ENCODE results near the gene MAP3K19. TPM values are rescaled to one million over a fixed set of nuclear protein-coding genes. Genes with fewer than 3 reads are reported as not detected.

The MAP3K19 gene
- total RNA-seq, 1 donor: not detected

DNA sequence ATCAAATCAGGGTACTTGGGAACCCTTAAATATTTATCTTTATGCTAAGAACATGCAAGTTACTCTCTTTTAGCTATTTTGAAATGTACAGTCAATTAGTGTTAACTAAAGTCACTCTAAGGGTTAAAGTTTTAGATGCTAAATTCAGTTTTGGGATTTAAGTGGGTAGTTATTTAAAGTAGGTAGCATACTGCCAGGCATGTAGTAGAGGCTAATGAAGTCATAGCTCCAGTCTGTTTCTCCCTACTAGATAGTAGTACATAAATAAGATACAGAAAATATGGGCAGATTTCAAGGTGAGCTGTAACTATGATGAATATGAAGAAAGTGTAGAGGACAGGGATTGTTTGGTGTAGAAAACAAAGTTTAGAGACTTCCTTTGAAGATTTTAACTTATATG lies 12.3 kb upstream of the MAP3K19 start:
- TF ChIP-seq, protein P1, sequence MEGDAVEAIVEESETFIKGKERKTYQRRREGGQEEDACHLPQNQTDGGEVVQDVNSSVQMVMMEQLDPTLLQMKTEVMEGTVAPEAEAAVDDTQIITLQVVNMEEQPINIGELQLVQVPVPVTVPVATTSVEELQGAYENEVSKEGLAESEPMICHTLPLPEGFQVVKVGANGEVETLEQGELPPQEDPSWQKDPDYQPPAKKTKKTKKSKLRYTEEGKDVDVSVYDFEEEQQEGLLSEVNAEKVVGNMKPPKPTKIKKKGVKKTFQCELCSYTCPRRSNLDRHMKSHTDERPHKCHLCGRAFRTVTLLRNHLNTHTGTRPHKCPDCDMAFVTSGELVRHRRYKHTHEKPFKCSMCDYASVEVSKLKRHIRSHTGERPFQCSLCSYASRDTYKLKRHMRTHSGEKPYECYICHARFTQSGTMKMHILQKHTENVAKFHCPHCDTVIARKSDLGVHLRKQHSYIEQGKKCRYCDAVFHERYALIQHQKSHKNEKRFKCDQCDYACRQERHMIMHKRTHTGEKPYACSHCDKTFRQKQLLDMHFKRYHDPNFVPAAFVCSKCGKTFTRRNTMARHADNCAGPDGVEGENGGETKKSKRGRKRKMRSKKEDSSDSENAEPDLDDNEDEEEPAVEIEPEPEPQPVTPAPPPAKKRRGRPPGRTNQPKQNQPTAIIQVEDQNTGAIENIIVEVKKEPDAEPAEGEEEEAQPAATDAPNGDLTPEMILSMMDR (IDR thresholded peaks at IDR 0.05; ENCODE audit: extremely low read depth, low read depth, low read length): no peak
- H4K20me1 ChIP-seq (ENCODE audit: insufficient read depth, low read length): peaks cover 18% of the 10 kb centered on the region

DNA sequence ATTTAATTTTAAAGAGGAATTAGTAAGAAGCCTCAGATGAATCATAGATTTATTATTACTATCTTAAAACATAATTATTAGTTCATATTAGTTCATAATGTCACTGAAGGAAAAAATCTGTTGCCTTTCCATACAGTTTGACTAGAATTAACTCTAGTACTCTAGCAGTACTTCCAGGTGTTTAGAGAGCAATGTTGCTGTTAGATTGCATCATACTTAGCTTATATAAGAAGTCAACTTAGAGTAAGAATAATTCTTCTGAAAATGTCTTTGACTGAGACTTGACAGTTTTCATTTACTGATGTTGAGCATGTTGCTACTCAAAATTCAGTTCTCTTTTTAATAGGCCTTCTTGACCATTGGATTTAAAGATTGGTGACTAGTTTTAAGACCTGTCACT lies 9.5 kb upstream of the MAP3K19 start:
- DNase-seq (ENCODE audit: insufficient read length, low spot score, missing footprints): no peak
- Histone ChIP-seq H4K20me1 (ENCODE audit: insufficient read depth, low read length) (peaks cover 27% of the 10 kb centered on the region), H3K4me1 (ENCODE audit: insufficient read depth, low read length) (peaks cover 24% of the 10 kb centered on the region), H3K27me3 (ENCODE audit: insufficient read depth, low read length) (no peaks in the 10 kb centered on the region), H3K4me3 (ENCODE audit: insufficient read depth, low read length) (no peak overlapping the region), H3K27ac (ENCODE audit: low read depth, low read length) (no peak overlapping the region), H3K9me3 (ENCODE audit: low read depth, low read length) (no peaks in the 10 kb centered on the region), H3K36me3 (ENCODE audit: insufficient read depth, low read length) (peaks cover 23% of the 10 kb centered on the region), H2AFZ (ENCODE audit: low read length) (no peak overlapping the region), H3K79me2 (ENCODE audit: insufficient read depth, low read length) (peaks cover 89% of the 10 kb centered on the region), H3K4me2 (ENCODE audit: insufficient read depth, low read length) (no peak overlapping the region)
- TF ChIP-seq, protein P1 (IDR thresholded peaks at IDR 0.05; ENCODE audit: extremely low read depth, low read depth, low read length): no peak

More for the DNA sequence above, 12.3 kb upstream of the MAP3K19 start:
- peaks cover 13% of the 10 kb centered on the region for H3K4me1 ChIP-seq (ENCODE audit: insufficient read depth, low read length)
- H3K4me2 ChIP-seq (ENCODE audit: insufficient read depth, low read length): no peak overlapping the region
- no peak overlapping the region for H3K4me3 ChIP-seq (ENCODE audit: insufficient read depth, low read length)
- H2AFZ ChIP-seq (ENCODE audit: low read length): no peak overlapping the region
- no peak for DNase-seq (ENCODE audit: insufficient read length, low spot score, missing footprints)
- peaks cover 92% of the 10 kb centered on the region for H3K79me2 ChIP-seq (ENCODE audit: insufficient read depth, low read length)
- no peak overlapping the region for H3K27ac ChIP-seq (ENCODE audit: low read depth, low read length)
- H3K9me3 ChIP-seq (ENCODE audit: low read depth, low read length): no peaks in the 10 kb centered on the region
- H3K36me3 ChIP-seq (ENCODE audit: insufficient read depth, low read length): peaks cover 32% of the 10 kb centered on the region
- no peaks in the 10 kb centered on the region for H3K27me3 ChIP-seq (ENCODE audit: insufficient read depth, low read length)

DNA sequence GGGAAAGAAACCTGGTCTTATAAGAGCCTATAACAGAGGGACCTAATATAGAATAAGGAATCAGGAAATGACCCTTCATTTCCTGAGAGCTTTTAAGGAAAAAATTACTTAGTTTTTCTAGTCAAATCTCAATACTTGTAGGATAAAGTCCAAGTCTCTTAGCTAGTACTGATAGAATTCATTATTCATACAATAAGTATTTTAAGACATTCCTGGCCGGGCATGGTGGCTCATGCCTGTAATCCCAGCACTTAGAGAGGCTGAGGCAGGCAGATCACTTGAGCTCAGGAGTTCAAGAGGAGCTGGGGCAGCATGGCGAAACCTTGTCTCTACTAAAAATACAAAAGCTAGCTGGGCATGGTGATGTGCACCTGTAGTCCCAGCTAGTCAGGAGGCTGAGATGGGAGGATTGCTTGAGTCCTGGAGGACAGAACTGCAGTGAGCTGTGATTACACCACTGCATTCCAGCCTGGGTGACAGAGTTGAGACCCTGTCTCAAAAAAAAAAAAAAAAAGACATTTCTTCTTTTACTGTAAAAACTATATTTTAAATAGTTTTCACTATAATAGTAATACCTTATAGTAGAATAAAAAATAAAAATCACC lies 8.0 kb upstream of the MAP3K19 start:
- Histone ChIP-seq H3K4me2 (ENCODE audit: insufficient read depth, low read length) (peak overlapping the region; percentile 81), H2AFZ (ENCODE audit: low read length) (no peak overlapping the region), H3K4me3 (ENCODE audit: insufficient read depth, low read length) (peak overlapping the region; percentile 41), H3K27me3 (ENCODE audit: insufficient read depth, low read length) (no peaks in the 10 kb centered on the region), H3K4me1 (ENCODE audit: insufficient read depth, low read length) (peaks cover 24% of the 10 kb centered on the region), H4K20me1 (ENCODE audit: insufficient read depth, low read length) (peaks cover 27% of the 10 kb centered on the region), H3K36me3 (ENCODE audit: insufficient read depth, low read length) (peaks cover 9% of the 10 kb centered on the region), H3K27ac (ENCODE audit: low read depth, low read length) (peak overlapping the region; percentile 99), H3K9me3 (ENCODE audit: low read depth, low read length) (no peaks in the 10 kb centered on the region), H3K79me2 (ENCODE audit: insufficient read depth, low read length) (peaks cover 74% of the 10 kb centered on the region)
- peak; percentile 49 for DNase-seq (ENCODE audit: insufficient read length, low spot score, missing footprints)
- TF ChIP-seq, protein P1 (IDR thresholded peaks at IDR 0.05; ENCODE audit: extremely low read depth, low read depth, low read length): no peak

DNA sequence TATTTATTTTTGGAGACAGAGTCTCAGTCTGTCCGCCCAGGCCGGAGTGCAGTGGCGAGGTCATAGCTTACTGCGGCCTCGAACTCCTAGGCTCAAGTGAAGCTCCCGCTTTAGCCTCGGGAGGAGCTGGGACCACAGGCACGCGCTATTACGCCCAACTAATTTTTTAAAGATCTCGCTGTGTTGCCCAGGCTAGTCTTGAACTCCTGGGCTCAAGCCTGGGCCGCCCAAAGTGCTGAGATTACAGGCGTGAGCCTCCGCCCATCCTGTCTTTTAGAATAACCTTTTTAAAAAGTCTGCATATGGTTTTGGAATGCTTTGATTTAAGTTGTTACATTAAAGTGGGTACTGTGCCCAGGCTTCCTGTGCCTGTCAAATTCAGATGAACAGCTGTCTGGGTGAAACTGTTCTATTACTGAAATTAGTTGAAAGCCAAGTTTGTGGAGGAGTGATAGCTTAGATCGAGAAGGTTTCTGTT lies 5.8 kb upstream of the MAP3K19 start:
- Histone ChIP-seq H3K27me3 (ENCODE audit: insufficient read depth, low read length) (no peaks in the 10 kb centered on the region), H3K4me2 (ENCODE audit: insufficient read depth, low read length) (peak overlapping the region; percentile 81), H3K4me1 (ENCODE audit: insufficient read depth, low read length) (peaks cover 24% of the 10 kb centered on the region), H2AFZ (ENCODE audit: low read length) (no peak overlapping the region), H3K9me3 (ENCODE audit: low read depth, low read length) (no peaks in the 10 kb centered on the region), H3K27ac (ENCODE audit: low read depth, low read length) (peak overlapping the region; percentile 99), H3K36me3 (ENCODE audit: insufficient read depth, low read length) (peaks cover 3% of the 10 kb centered on the region), H3K4me3 (ENCODE audit: insufficient read depth, low read length) (peak overlapping the region; percentile 97), H4K20me1 (ENCODE audit: insufficient read depth, low read length) (peaks cover 23% of the 10 kb centered on the region), H3K79me2 (ENCODE audit: insufficient read depth, low read length) (peaks cover 54% of the 10 kb centered on the region)
- TF ChIP-seq, protein P1 (IDR thresholded peaks at IDR 0.05; ENCODE audit: extremely low read depth, low read depth, low read length): no peak
- no peak for DNase-seq (ENCODE audit: insufficient read length, low spot score, missing footprints)
